CD8-positive, alpha-beta memory T cell (primary cell): ENCODE results near the gene A4GALT. TPM values are rescaled to one million over a fixed set of nuclear protein-coding genes. Genes with fewer than 3 reads are reported as not detected.
"Not testable (repeated sequence)": the region's sequence is repeated elsewhere in the genome, so short reads cannot be mapped to it uniquely, and the experiment has no call there.

Experiments
- CTCF ChIA-PET: fragments of 350-600 bp; sonication (Branson Sonifier 250); formaldehyde crosslinking; loops from one replicate; lab custom pipeline; 2021; ENCODE audit warnings: antibody characterized with exemption; lab: Charles Lee
- POLR2A ChIA-PET: fragments of 350-600 bp; sonication (Branson Sonifier 250); formaldehyde crosslinking; loops from one replicate; lab custom pipeline; 2021; ENCODE audit warnings: antibody characterized with exemption; lab: Charles Lee
- DNase-seq, 5 donors: peaks; one replicate each; pipeline versions ENCODE4 v3.0.0 to v3.0.0-alpha.2; 2020 to 2022; ENCODE audit warnings: mixed read lengths in 1 of 5
- H3K27ac ChIP-seq: one replicate; pipeline ENCODE4 v1.7.0; 2013; ENCODE audit warnings: low read depth, mild to moderate bottlenecking, low read length, moderate library complexity
- H3K27me3 ChIP-seq: 2 replicates; pipeline ENCODE4 v1.7.0; 2013; ENCODE audit warnings: low read length, mild to moderate bottlenecking; ENCODE audit not compliant: insufficient read depth, poor library complexity, severe bottlenecking
- H3K36me3 ChIP-seq: 2 replicates; pipeline ENCODE4 v1.7.0; 2013; ENCODE audit warnings: mild to moderate bottlenecking, low read length, moderate library complexity; ENCODE audit not compliant: insufficient read depth
- H3K4me1 ChIP-seq: 2 replicates; pipeline ENCODE4 v1.7.0; 2013; ENCODE audit warnings: mild to moderate bottlenecking, low read length, moderate library complexity; ENCODE audit not compliant: insufficient read depth
- H3K4me3 ChIP-seq: 2 replicates; pipeline ENCODE4 v1.7.0; 2013; ENCODE audit warnings: mild to moderate bottlenecking, low read length
- H3K9me3 ChIP-seq: 2 replicates; pipeline ENCODE4 v1.7.0; 2013; ENCODE audit warnings: mild to moderate bottlenecking, low read length
- H3K27ac Mint-ChIP-seq, 8 donors: one replicate each; pipeline ENCODE4 v1.8.0; 2020 to 2021; ENCODE audit warnings: mixed read lengths in 8 of 8, mild to moderate bottlenecking in 6 of 8, inconsistent platforms in 3 of 8, moderate library complexity in 3 of 8
- H3K27me3 Mint-ChIP-seq, 2 donors: one replicate each; pipeline ENCODE4 v1.8.0; 2020 to 2021; ENCODE audit warnings: mixed read lengths in 2 of 2, mild to moderate bottlenecking in 1 of 2, moderate library complexity in 1 of 2
- H3K36me3 Mint-ChIP-seq, 3 donors: one replicate each; pipeline ENCODE4 v1.8.0; 2020 to 2021; ENCODE audit warnings: mixed read lengths in 3 of 3, inconsistent platforms in 1 of 3, mild to moderate bottlenecking in 1 of 3
- H3K4me1 Mint-ChIP-seq, 3 donors: one replicate each; pipeline ENCODE4 v1.8.0; 2020 to 2021; ENCODE audit warnings: mixed read lengths in 3 of 3, inconsistent platforms in 1 of 3, mild to moderate bottlenecking in 1 of 3
- H3K4me3 Mint-ChIP-seq, 7 donors: one replicate each; pipeline ENCODE4 v1.8.0; 2020 to 2021; ENCODE audit warnings: mixed read lengths in 7 of 7, mild to moderate bottlenecking in 6 of 7, moderate library complexity in 4 of 7, inconsistent platforms in 2 of 7
- H3K9me3 Mint-ChIP-seq, 5 donors: one replicate each; pipeline ENCODE4 v1.8.0; 2020 to 2022; ENCODE audit warnings: mixed read lengths in 5 of 5, mild to moderate bottlenecking in 3 of 5, moderate library complexity in 2 of 5, inconsistent platforms in 1 of 5
- polyA plus RNA-seq: library from polyadenylated mRNA; unstranded; fragments of 300-500 nt; fragmentation: Illumina TruSeq; gene quantifications from one replicate; pipeline ENCODE4 v1.2.3, GENCODE V29; 2021
- total RNA-seq, 2 experiments: library from RNA; stranded (reverse); gene quantifications; one replicate each; pipeline ENCODE4 v1.2.3, GENCODE V29; 2021

A4GALT gene
- total and polyA plus RNA-seq, 3 experiments from 2014 or later: not detected

- CTCF ChIA-PET: no interaction called here
- no peak overlapping the region for H3K4me3 Mint-ChIP-seq
- no peaks in the 10 kb centered on the region for H3K27me3 ChIP-seq
- H3K27ac Mint-ChIP-seq: no peak overlapping the region
- DNase-seq: no peak
- peaks cover 3% of the 10 kb centered on the region in 2 donors for H3K27me3 Mint-ChIP-seq
- H3K4me3 ChIP-seq: no peak overlapping the region
- POLR2A ChIA-PET: no interaction called here
- no peaks in the 10 kb centered on the region for H3K9me3 Mint-ChIP-seq
- H3K36me3 Mint-ChIP-seq: no peaks in the 10 kb centered on the region
- no peak overlapping the region for H3K27ac ChIP-seq
- no peaks in the 10 kb centered on the region for H3K9me3 ChIP-seq
- H3K4me1 ChIP-seq: peaks cover 4% of the 10 kb centered on the region
- peaks cover 8 to 11% (median 9%) of the 10 kb centered on the region in 3 donors for H3K4me1 Mint-ChIP-seq
- no peaks in the 10 kb centered on the region for H3K36me3 ChIP-seq
Observed at GRCh38 chr22:42670046-42670445, 50.6 kb downstream of the A4GALT start.

GRCh38 chr22:42666393-42666792 lies 54.3 kb downstream of the A4GALT start:
- H3K4me1 ChIP-seq, H3K27me3 ChIP-seq, H3K9me3 Mint-ChIP-seq, H3K27me3 Mint-ChIP-seq, H3K36me3 ChIP-seq, H3K4me3 ChIP-seq, DNase-seq, H3K4me3 Mint-ChIP-seq, H3K36me3 Mint-ChIP-seq, H3K27ac ChIP-seq, H3K9me3 ChIP-seq: not testable (repeated sequence)
- ChIA-PET POLR2A (interaction anchor here (0.7 kb wide), 1 partner anchor 218 kb away, joined by 3 read pairs; no protein-coding TSS in a partner anchor), CTCF (interaction anchor here (0.7 kb wide), 1 partner anchor 21 kb away, joined by 3 read pairs; no protein-coding TSS in a partner anchor)
- peaks cover 6 to 13% (median 7%) of the 10 kb centered on the region in 3 donors for H3K4me1 Mint-ChIP-seq
- H3K27ac Mint-ChIP-seq: peak overlapping the region in 1 of 8 donors; percentile 87

- Mint-ChIP-seq H3K36me3 (no peaks in the 10 kb centered on the region), H3K27me3 (peaks cover 2 to 3% of the 10 kb centered on the region in 2 donors), H3K4me3 (peak overlapping the region in 2 of 7 donors; percentile 6 to 75), H3K27ac (peak overlapping the region in 4 of 8 donors; percentile 29 to 84 (median 74)), H3K9me3 (no peaks in the 10 kb centered on the region), H3K4me1 (peaks cover 0 to 4% (median under 1%) of the 10 kb centered on the region in 3 donors)
- no peaks in the 10 kb centered on the region for H3K36me3 ChIP-seq
- H3K9me3 ChIP-seq: no peaks in the 10 kb centered on the region
- POLR2A ChIA-PET: no interaction called here
- no peak overlapping the region for H3K27ac ChIP-seq
- no peak overlapping the region for H3K4me3 ChIP-seq
- CTCF ChIA-PET: no interaction called here
- DNase-seq: no peak
- H3K4me1 ChIP-seq: no peaks in the 10 kb centered on the region
- no peaks in the 10 kb centered on the region for H3K27me3 ChIP-seq
Observed at GRCh38 chr22:42664976-42665831, 55.5 kb downstream of the A4GALT start.

- H3K27me3 ChIP-seq: no peaks in the 10 kb centered on the region
- H3K27ac ChIP-seq: no peak overlapping the region
- H3K4me3 ChIP-seq: peak overlapping the region; percentile 51
- ChIA-PET POLR2A (no interaction called here), CTCF (interaction anchor here (1.5 to 1.9 kb wide), 2 partner anchors 22 to 41 kb away, joined by 4 to 5 read pairs; partner anchors contain the start of gene ATP5MGL)
- no peaks in the 10 kb centered on the region for H3K36me3 Mint-ChIP-seq
- DNase-seq: peak; percentile 69 to 83 (median 79)
- peak overlapping the region in 1 of 8 donors; percentile 43 for H3K27ac Mint-ChIP-seq
- H3K4me1 Mint-ChIP-seq: peaks cover 0 to 4% (median 0%) of the 10 kb centered on the region in 3 donors
- peaks cover 0 to 6% of the 10 kb centered on the region in 2 donors for H3K27me3 Mint-ChIP-seq
- H3K36me3 ChIP-seq: no peaks in the 10 kb centered on the region
- no peaks in the 10 kb centered on the region for H3K4me1 ChIP-seq
- H3K9me3 Mint-ChIP-seq: no peaks in the 10 kb centered on the region
- no peaks in the 10 kb centered on the region for H3K9me3 ChIP-seq
- H3K4me3 Mint-ChIP-seq: peak overlapping the region; percentile 42 to 89 (median 71)
Observed at GRCh38 chr22:42661985-42662831, 58.5 kb downstream of the A4GALT start.

- no peaks in the 10 kb centered on the region for H3K9me3 ChIP-seq
- Mint-ChIP-seq H3K27me3 (peaks cover 4 to 10% of the 10 kb centered on the region in 2 donors), H3K36me3 (no peaks in the 10 kb centered on the region), H3K4me3 (peak overlapping the region in 1 of 7 donors; percentile 16), H3K4me1 (no peaks in the 10 kb centered on the region), H3K27ac (no peak overlapping the region), H3K9me3 (no peaks in the 10 kb centered on the region)
- H3K4me1 ChIP-seq: no peaks in the 10 kb centered on the region
- H3K36me3 ChIP-seq: no peaks in the 10 kb centered on the region
- no peak overlapping the region for H3K4me3 ChIP-seq
- CTCF ChIA-PET: interaction anchor here (0.6 kb wide), 1 partner anchor 57 kb away, joined by 3 read pairs; no protein-coding TSS in a partner anchor
- no peak for DNase-seq
- H3K27me3 ChIP-seq: no peaks in the 10 kb centered on the region
- no peak overlapping the region for H3K27ac ChIP-seq
- POLR2A ChIA-PET: interaction anchor here (0.6 kb wide), 1 partner anchor 1461 kb away, joined by 5 read pairs; no protein-coding TSS in a partner anchor
Observed at GRCh38 chr22:42656578-42656977, 64.1 kb downstream of the A4GALT start.

- Mint-ChIP-seq H3K36me3 (no peaks in the 10 kb centered on the region), H3K9me3 (no peaks in the 10 kb centered on the region), H3K27ac (no peak overlapping the region), H3K27me3 (peaks cover 4 to 10% of the 10 kb centered on the region in 2 donors), H3K4me3 (peak overlapping the region in 1 of 7 donors; percentile 68), H3K4me1 (no peaks in the 10 kb centered on the region)
- CTCF ChIA-PET: interaction anchor here (1.0 kb wide), 1 partner anchor 18 kb away, joined by 3 read pairs; no protein-coding TSS in a partner anchor
- no peak overlapping the region for H3K27ac ChIP-seq
- no peak for DNase-seq
- H3K9me3 ChIP-seq: no peaks in the 10 kb centered on the region
- no peaks in the 10 kb centered on the region for H3K27me3 ChIP-seq
- POLR2A ChIA-PET: no interaction called here
- no peaks in the 10 kb centered on the region for H3K4me1 ChIP-seq
- no peaks in the 10 kb centered on the region for H3K36me3 ChIP-seq
- H3K4me3 ChIP-seq: no peak overlapping the region
Observed at GRCh38 chr22:42655693-42656092, 65.0 kb downstream of the A4GALT start.

- POLR2A ChIA-PET: no interaction called here
- Mint-ChIP-seq H3K27me3 (peaks cover 4 to 8% of the 10 kb centered on the region in 2 donors), H3K36me3 (no peaks in the 10 kb centered on the region), H3K4me1 (peaks cover 0 to 3% (median 0%) of the 10 kb centered on the region in 3 donors), H3K9me3 (no peaks in the 10 kb centered on the region), H3K4me3 (peak overlapping the region in 2 of 7 donors; percentile 10 to 67), H3K27ac (peak overlapping the region in 1 of 8 donors; percentile 80)
- CTCF ChIA-PET: interaction anchor here (2.3 kb wide), 1 partner anchor 33 kb away, joined by 6 read pairs; no protein-coding TSS in a partner anchor
- H3K36me3 ChIP-seq: no peaks in the 10 kb centered on the region
- no peaks in the 10 kb centered on the region for H3K27me3 ChIP-seq
- no peak overlapping the region for H3K4me3 ChIP-seq
- H3K27ac ChIP-seq: no peak overlapping the region
- no peaks in the 10 kb centered on the region for H3K9me3 ChIP-seq
- no peaks in the 10 kb centered on the region for H3K4me1 ChIP-seq
- DNase-seq: no peak
Observed at GRCh38 chr22:42654436-42655073, 66.1 kb downstream of the A4GALT start.
